HepG2 (cell line): ENCODE data around the gene SSX2IP. TPM values are rescaled to one million over a fixed set of nuclear protein-coding genes. Genes with fewer than 3 reads are reported as not detected.

ENCODE experiments used
- EED ChIP-seq: sonication (generic); formaldehyde crosslinking; IDR thresholded peaks from 2 replicates; pipeline ENCODE4 v1.5.0; 2020; ENCODE audit warnings: mild to moderate bottlenecking, missing genetic modification reagents
- FLYWCH1 ChIP-seq: sonication (generic); formaldehyde crosslinking; IDR thresholded peaks from 2 replicates; pipeline ENCODE4 v1.8.1; 2023; ENCODE audit warnings: mild to moderate bottlenecking, missing genetic modification reagents
- RERE ChIP-seq: IDR thresholded peaks from 2 replicates; pipeline ENCODE4 v1.6.1; 2016; ENCODE audit warnings: low read depth, missing genetic modification reagents, missing compliant biosample characterization
- RXRA ChIP-seq: sonication (generic); formaldehyde crosslinking; IDR thresholded peaks from 2 replicates; pipeline ENCODE4 v1.5.1; 2020; ENCODE audit warnings: missing genetic modification reagents
- TCF7 ChIP-seq: sonication (generic); IDR thresholded peaks from 2 replicates; pipeline ENCODE4 v1.6.1; 2016; ENCODE audit warnings: antibody characterized with exemption, low read depth
- ZNF234 ChIP-seq: sonication (generic); formaldehyde crosslinking; conservative IDR thresholded peaks from 2 replicates; pipeline ENCODE4 v1.5.1; 2020; ENCODE audit warnings: mild to moderate bottlenecking, missing genetic modification reagents
- ZNF275 ChIP-seq: sonication (generic); formaldehyde crosslinking; IDR thresholded peaks from 2 replicates; pipeline ENCODE4 v1.8.0; 2022; ENCODE audit warnings: missing genetic modification reagents, mild to moderate bottlenecking, inconsistent platforms, borderline replicate concordance
- polyA plus RNA-seq, 8 experiments: library from polyadenylated mRNA; depleted of rRNA in 3 of 8; stranded (reverse) in 7 of 8; unstranded in 1 of 8; fragments of >200 nt; fragmentation: Illumina TruSeq in 4 of 8; extraction: Trizol in 4 of 8; gene quantifications; 2 replicates each; pipeline versions ENCODE4 v1.2.1 to v1.2.3, GENCODE V29; 2011 to 2016; ENCODE audit warnings: low read depth in 4 of 8, missing spikeins in 1 of 8, mixed read lengths in 1 of 8; ENCODE audit not compliant: insufficient read depth in 1 of 8
- total RNA-seq, 5 experiments: library from RNA; depleted of rRNA; stranded (reverse); fragments of >200 nt; fragmentation: Illumina TruSeq; extraction: Trizol; gene quantifications; 2 replicates each; pipeline ENCODE4 v1.2.3, GENCODE V29; 2016; ENCODE audit warnings: low read depth in 1 of 5
- TF ChIP-seq, protein P1 (sequence below): sonication (generic); formaldehyde crosslinking; conservative IDR thresholded peaks from 2 replicates; pipeline ENCODE4 v1.4.0; 2020; ENCODE audit warnings: missing genetic modification reagents
- TF ChIP-seq, protein P2 (sequence below): sonication (generic); formaldehyde crosslinking; IDR thresholded peaks from one replicate; pipeline ENCODE4 v1.5.1; 2020; ENCODE audit warnings: mild to moderate bottlenecking, missing genetic modification reagents; ENCODE audit errors: not compliant biosample characterization

The SSX2IP gene
- total and polyA plus RNA-seq, 2 of the 13 experiments (the other 11 are each of a cell fraction or from before 2014, with no cell fraction given) = 2.7 to 23.7 TPM

DNA sequence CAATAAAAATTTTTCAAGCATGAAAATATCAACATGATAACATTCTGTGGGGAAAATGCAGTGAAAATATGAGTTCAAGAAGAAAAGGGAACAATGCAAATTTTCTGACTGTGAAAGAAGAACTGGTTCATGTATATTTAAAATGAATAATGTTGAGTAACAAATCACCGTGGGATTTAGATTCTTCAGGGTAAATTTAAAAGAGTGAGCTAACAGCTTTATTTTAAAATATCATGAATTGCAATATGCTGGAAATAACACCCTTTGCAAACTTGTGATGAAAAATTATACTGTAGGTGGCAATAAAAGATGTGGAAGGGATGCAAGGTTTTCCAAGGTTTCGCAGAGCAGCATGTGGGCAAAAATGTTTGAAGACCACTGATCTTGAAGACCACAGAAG lies 13.2 kb upstream of the SSX2IP start (continued):
- TF ChIP-seq RERE (CRISPR knock-in tag) = no peak
- no peak for TF ChIP-seq TCF7
- TF ChIP-seq ZNF275 = no peak
- no peak for TF ChIP-seq RXRA (CRISPR knock-in tag)
- no peak for TF ChIP-seq EED (CRISPR knock-in tag)
- TF ChIP-seq, protein P1, sequence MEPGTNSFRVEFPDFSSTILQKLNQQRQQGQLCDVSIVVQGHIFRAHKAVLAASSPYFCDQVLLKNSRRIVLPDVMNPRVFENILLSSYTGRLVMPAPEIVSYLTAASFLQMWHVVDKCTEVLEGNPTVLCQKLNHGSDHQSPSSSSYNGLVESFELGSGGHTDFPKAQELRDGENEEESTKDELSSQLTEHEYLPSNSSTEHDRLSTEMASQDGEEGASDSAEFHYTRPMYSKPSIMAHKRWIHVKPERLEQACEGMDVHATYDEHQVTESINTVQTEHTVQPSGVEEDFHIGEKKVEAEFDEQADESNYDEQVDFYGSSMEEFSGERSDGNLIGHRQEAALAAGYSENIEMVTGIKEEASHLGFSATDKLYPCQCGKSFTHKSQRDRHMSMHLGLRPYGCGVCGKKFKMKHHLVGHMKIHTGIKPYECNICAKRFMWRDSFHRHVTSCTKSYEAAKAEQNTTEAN (CRISPR knock-in tag) = no peak
- TF ChIP-seq ZNF234 = no peak
- TF ChIP-seq, protein P2, sequence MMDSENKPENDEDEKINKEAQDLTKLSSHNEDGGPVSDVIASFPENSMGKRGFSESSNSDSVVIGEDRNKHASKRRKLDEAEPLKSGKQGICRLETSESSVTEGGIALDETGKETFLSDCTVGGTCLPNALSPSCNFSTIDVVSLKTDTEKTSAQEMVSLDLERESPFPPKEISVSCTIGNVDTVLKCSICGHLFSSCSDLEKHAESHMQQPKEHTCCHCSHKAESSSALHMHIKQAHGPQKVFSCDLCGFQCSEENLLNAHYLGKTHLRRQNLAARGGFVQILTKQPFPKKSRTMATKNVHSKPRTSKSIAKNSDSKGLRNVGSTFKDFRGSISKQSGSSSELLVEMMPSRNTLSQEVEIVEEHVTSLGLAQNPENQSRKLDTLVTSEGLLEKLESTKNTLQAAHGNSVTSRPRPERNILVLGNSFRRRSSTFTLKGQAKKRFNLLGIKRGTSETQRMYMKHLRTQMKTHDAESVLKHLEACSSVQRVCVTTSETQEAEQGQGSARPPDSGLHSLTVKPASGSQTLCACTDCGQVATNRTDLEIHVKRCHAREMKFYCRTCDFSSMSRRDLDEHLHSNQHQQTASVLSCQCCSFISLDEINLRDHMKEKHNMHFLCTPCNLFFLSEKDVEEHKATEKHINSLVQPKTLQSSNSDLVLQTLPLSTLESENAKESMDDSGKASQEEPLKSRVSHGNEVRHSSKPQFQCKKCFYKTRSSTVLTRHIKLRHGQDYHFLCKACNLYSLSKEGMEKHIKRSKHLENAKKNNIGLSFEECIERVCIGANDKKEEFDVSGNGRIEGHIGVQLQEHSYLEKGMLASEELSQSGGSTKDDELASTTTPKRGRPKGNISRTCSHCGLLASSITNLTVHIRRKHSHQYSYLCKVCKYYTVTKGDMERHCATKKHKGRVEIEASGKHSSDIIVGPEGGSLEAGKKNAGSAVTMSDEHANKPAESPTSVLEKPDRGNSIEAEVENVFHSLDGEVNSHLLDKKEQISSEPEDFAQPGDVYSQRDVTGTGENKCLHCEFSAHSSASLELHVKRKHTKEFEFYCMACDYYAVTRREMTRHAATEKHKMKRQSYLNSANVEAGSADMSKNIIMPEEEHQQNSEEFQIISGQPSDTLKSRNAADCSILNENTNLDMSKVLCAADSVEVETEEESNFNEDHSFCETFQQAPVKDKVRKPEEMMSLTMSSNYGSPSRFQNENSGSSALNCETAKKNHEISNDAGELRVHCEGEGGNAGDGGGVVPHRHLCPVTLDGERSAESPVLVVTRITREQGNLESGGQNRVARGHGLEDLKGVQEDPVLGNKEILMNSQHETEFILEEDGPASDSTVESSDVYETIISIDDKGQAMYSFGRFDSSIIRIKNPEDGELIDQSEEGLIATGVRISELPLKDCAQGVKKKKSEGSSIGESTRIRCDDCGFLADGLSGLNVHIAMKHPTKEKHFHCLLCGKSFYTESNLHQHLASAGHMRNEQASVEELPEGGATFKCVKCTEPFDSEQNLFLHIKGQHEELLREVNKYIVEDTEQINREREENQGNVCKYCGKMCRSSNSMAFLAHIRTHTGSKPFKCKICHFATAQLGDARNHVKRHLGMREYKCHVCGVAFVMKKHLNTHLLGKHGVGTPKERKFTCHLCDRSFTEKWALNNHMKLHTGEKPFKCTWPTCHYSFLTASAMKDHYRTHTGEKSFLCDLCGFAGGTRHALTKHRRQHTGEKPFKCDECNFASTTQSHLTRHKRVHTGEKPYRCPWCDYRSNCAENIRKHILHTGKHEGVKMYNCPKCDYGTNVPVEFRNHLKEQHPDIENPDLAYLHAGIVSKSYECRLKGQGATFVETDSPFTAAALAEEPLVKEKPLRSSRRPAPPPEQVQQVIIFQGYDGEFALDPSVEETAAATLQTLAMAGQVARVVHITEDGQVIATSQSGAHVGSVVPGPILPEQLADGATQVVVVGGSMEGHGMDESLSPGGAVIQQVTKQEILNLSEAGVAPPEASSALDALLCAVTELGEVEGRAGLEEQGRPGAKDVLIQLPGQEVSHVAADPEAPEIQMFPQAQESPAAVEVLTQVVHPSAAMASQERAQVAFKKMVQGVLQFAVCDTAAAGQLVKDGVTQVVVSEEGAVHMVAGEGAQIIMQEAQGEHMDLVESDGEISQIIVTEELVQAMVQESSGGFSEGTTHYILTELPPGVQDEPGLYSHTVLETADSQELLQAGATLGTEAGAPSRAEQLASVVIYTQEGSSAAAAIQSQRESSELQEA = no peak
- no peak for TF ChIP-seq FLYWCH1 (CRISPR knock-in tag)
- TF ChIP-seq, all 625 proteins: peak for 0
